IMR-90 (cell line): ENCODE measurements around the gene IRX3. TPM values are rescaled to one million over a fixed set of nuclear protein-coding genes. Genes with fewer than 3 reads are reported as not detected.

ENCODE experiments used
- ATAC-seq: fragments of 200-7000 bp; cut with Tn5 transposase; 2 replicates; pipeline ENCODE4 v1.9.1; 2020; ENCODE audit warnings: low read depth, mild to moderate bottlenecking, moderate library complexity
- Bru-seq: library from RNA; stranded (reverse); fragments of 400-500 nt; gene quantifications from one replicate; lab custom pipeline; 2021; lab: Mats Ljungman, UMichigan
- BruChase-seq, 2 experiments: library from RNA; stranded (reverse); fragments of 400-500 nt; gene quantifications; one replicate each; lab custom pipeline; 2021; lab: Mats Ljungman, UMichigan
- BruUV-seq: library from RNA; stranded (reverse); fragments of 400-500 nt; replicated peaks from 2 replicates; lab custom pipeline; 2021; lab: Mats Ljungman, UMichigan
- CTCF ChIA-PET: fragments of 300-600 bp; formaldehyde crosslinking; extraction: SDS; loops from one replicate; lab custom pipeline; 2021; ENCODE audit warnings: antibody characterized with exemption; lab: Yijun Ruan, JAX
- POLR2A ChIA-PET: fragments of 300-600 bp; sonication (Branson Sonifier 250); formaldehyde crosslinking; loops from one replicate; lab custom pipeline; 2022; ENCODE audit warnings: antibody characterized with exemption; ENCODE audit not compliant: unreplicated experiment; lab: Charles Lee
- DNase-seq: peaks from one replicate; pipeline ENCODE4 v3.0.0; 2013
- H2AFZ ChIP-seq: replicated peaks from 2 replicates; pipeline ENCODE3; 2013; ENCODE audit warnings: low read length, mild to moderate bottlenecking; ENCODE audit not compliant: poor library complexity
- H2AK5ac ChIP-seq: 2 replicates; pipeline ENCODE4 v1.6.1; 2013; ENCODE audit warnings: low read depth, low read length, inconsistent platforms
- H2AK9ac ChIP-seq: replicated peaks from 2 replicates; pipeline ENCODE3; 2013; ENCODE audit warnings: mild to moderate bottlenecking, low read depth, low read length, moderate library complexity; ENCODE audit not compliant: poor library complexity
- H2BK120ac ChIP-seq: 2 replicates; pipeline ENCODE4 v1.6.1; 2013; ENCODE audit warnings: low read depth, low read length, inconsistent platforms
- H2BK15ac ChIP-seq: 3 replicates; pipeline ENCODE4 v1.6.1; 2013; ENCODE audit warnings: low read depth, low read length, inconsistent platforms
- H2BK20ac ChIP-seq: 2 replicates; pipeline ENCODE4 v1.6.1; 2013; ENCODE audit warnings: low read depth, mild to moderate bottlenecking, inconsistent platforms, low read length, moderate library complexity
- H2BK5ac ChIP-seq: 2 replicates; pipeline ENCODE4 v1.6.1; 2013; ENCODE audit warnings: mild to moderate bottlenecking, low read depth, low read length, inconsistent platforms; ENCODE audit not compliant: poor library complexity, severe bottlenecking
- H3K14ac ChIP-seq: replicated peaks from 2 replicates; pipeline ENCODE4 v1.6.1; 2013; ENCODE audit warnings: low read depth, low read length, inconsistent platforms
- H3K18ac ChIP-seq: 2 replicates; pipeline ENCODE4 v1.6.1; 2013; ENCODE audit warnings: low read depth, low read length, control low read depth
- H3K23ac ChIP-seq: 2 replicates; pipeline ENCODE4 v1.6.1; 2013; ENCODE audit warnings: low read depth, low read length, inconsistent platforms
- H3K27ac ChIP-seq: 2 replicates; pipeline ENCODE4 v1.5.1; 2013; ENCODE audit warnings: mild to moderate bottlenecking, control low read depth, low read length; ENCODE audit not compliant: insufficient read depth
- H3K27me3 ChIP-seq: 2 replicates; pipeline ENCODE4 v1.6.1; 2013; ENCODE audit warnings: low read length; ENCODE audit not compliant: control insufficient read depth, insufficient read depth
- H3K36me3 ChIP-seq: 2 replicates; pipeline ENCODE4 v1.6.1; 2013; ENCODE audit warnings: low read length, mixed read lengths; ENCODE audit not compliant: control insufficient read depth, insufficient read depth
- H3K4ac ChIP-seq: 2 replicates; pipeline ENCODE4 v1.6.1; 2013; ENCODE audit warnings: low read depth, low read length, inconsistent platforms
- H3K4me1 ChIP-seq: 2 replicates; pipeline ENCODE4 v1.6.1; 2013; ENCODE audit warnings: low read length, mixed read lengths; ENCODE audit not compliant: control insufficient read depth, insufficient read depth
- H3K4me2 ChIP-seq: 2 replicates; pipeline ENCODE4 v1.6.1; 2013; ENCODE audit warnings: low read depth, mild to moderate bottlenecking, control low read depth, low read length, moderate library complexity
- H3K4me3 ChIP-seq: 2 replicates; pipeline ENCODE4 v1.5.1; 2013; ENCODE audit warnings: low read depth, mild to moderate bottlenecking, control low read depth, low read length, moderate library complexity; ENCODE audit not compliant: insufficient read depth
- H3K56ac ChIP-seq: 2 replicates; pipeline ENCODE4 v1.6.1; 2013; ENCODE audit warnings: low read length, inconsistent platforms; ENCODE audit not compliant: insufficient read depth; ENCODE audit errors: extremely low read depth
- H3K79me1 ChIP-seq, 2 experiments: 2 replicates each; pipeline ENCODE4 v1.6.1; 2013; ENCODE audit warnings: low read length in 2 of 2, inconsistent platforms in 1 of 2, low read depth in 1 of 2
- H3K9ac ChIP-seq: 2 replicates; pipeline ENCODE4 v1.6.1; 2013; ENCODE audit warnings: low read depth, low read length, control low read depth
- H3K9me1 ChIP-seq: 2 replicates; pipeline ENCODE4 v1.6.1; 2013; ENCODE audit warnings: low read length, inconsistent platforms; ENCODE audit not compliant: insufficient read depth
- H3K9me3 ChIP-seq: 2 replicates; pipeline ENCODE4 v1.6.1; 2013; ENCODE audit warnings: low read length; ENCODE audit not compliant: control insufficient read depth, insufficient read depth
- H4K20me1 ChIP-seq: 2 replicates; pipeline ENCODE4 v1.6.1; 2013; ENCODE audit warnings: low read length, inconsistent platforms; ENCODE audit not compliant: insufficient read depth
- H4K5ac ChIP-seq: 2 replicates; pipeline ENCODE4 v1.6.1; 2013; ENCODE audit warnings: mild to moderate bottlenecking, low read depth, low read length, control low read depth
- H4K8ac ChIP-seq, 2 experiments: 2 replicates each; pipeline ENCODE4 v1.6.1; 2013; ENCODE audit warnings: low read depth in 2 of 2, low read length in 2 of 2, control low read depth in 1 of 2, inconsistent platforms in 1 of 2
- H4K91ac ChIP-seq: 2 replicates; pipeline ENCODE4 v1.6.1; 2013; ENCODE audit warnings: low read depth, low read length, inconsistent platforms; ENCODE audit not compliant: insufficient read depth
- BHLHE40 ChIP-seq: fragments of 150-350 bp; IDR thresholded peaks from 2 replicates; pipeline ENCODE4 v1.6.1; 2016; ENCODE audit warnings: mild to moderate bottlenecking, low read depth, low read length
- CEBPB ChIP-seq: IDR thresholded peaks from 2 replicates; pipeline ENCODE4 v1.6.1; 2012; ENCODE audit warnings: low read depth, low read length, improper control_type of control experiment
- MAZ ChIP-seq: IDR thresholded peaks from 2 replicates; pipeline ENCODE4 v1.6.1; 2012; ENCODE audit warnings: low read depth, mild to moderate bottlenecking, low read length, improper control_type of control experiment, moderate library complexity, borderline replicate concordance
- NFE2L2 ChIP-seq: fragments of 150-350 bp; IDR thresholded peaks from 2 replicates; pipeline ENCODE4 v1.6.1; 2016; ENCODE audit warnings: low read depth, mild to moderate bottlenecking, low read length
- POLR2A ChIP-seq: IDR thresholded peaks from 2 replicates; pipeline ENCODE4 v1.6.1; 2012; ENCODE audit warnings: mild to moderate bottlenecking, low read depth, low read length
- RFX5 ChIP-seq: IDR thresholded peaks from 2 replicates; pipeline ENCODE4 v1.8.0; 2012; ENCODE audit warnings: low read depth, mild to moderate bottlenecking, low read length, moderate library complexity
- SMC3 ChIP-seq: fragments of 150-350 bp; IDR thresholded peaks from 2 replicates; pipeline ENCODE4 v1.6.1; 2016; ENCODE audit warnings: low read depth, mild to moderate bottlenecking, antibody characterized with exemption, low read length, moderate library complexity
- WGBS, 2 experiments: methylation state at CpG; one replicate each; pipeline versions ENCODE4 v1.1.5 to v1.1.7; 2013; ENCODE audit warnings: missing lambda C conversion rate in 2 of 2; ENCODE audit not compliant: insufficient read length in 1 of 2; ENCODE audit errors: extremely low coverage in 2 of 2; 5-methylcytosine and 5-hydroxymethylcytosine counted together
- dilution Hi-C: fragments of 300-500 bp; cut with HindIII; formaldehyde crosslinking; loops from one replicate; pipeline ENCODE4 v1.14.3; 2018; ENCODE audit warnings: low sequenced_read_pairs; ENCODE audit not compliant: unreplicated experiment
- in situ Hi-C: fragments of 300-500 bp; cut with MboI; formaldehyde crosslinking; loops from 3 replicates; pipeline ENCODE4 v1.14.3; 2019; ENCODE audit warnings: low sequenced_read_pairs, inconsistent platforms, mixed read lengths
- intact Hi-C: fragments of 100-400 bp; cut with micrococcal nuclease; formaldehyde crosslinking; loops from 2 replicates; pipeline ENCODE4 v1.10.0; 2022
- long read RNA-seq: library from polyadenylated mRNA; unstranded; transcript quantifications from one replicate; pipeline ENCODE4 v2.0.0, GENCODE V29; 2021; ENCODE audit not compliant: unreplicated experiment
- polyA plus RNA-seq, 3 experiments: library from polyadenylated mRNA; depleted of rRNA; stranded (reverse); fragments of >200 nt; gene quantifications; 2 replicates each; pipeline ENCODE4 v1.2.3, GENCODE V29; 2012; ENCODE audit warnings: low replicate concordance in 1 of 3
- total RNA-seq: library from RNA; depleted of rRNA; stranded (reverse); fragments of >200 nt; gene quantifications from 2 replicates; pipeline ENCODE4 v1.2.3, GENCODE V29; 2012; rRNA removed
- TF ChIP-seq, protein P1 (sequence below): fragments of 150-350 bp; IDR thresholded peaks from 2 replicates; pipeline ENCODE4 v1.6.1; 2017; ENCODE audit warnings: mild to moderate bottlenecking, antibody characterized with exemption, low read length, low read depth

IRX3 gene
- not detected in 2 replicates for total RNA-seq
- polyA plus RNA-seq (2012; rRNA removed) = not detected in 2 replicates
- not detected in 2 replicates for polyA plus RNA-seq (2012; cell fraction: cytosol; rRNA removed)
- polyA plus RNA-seq (2012; cell fraction: nucleus; rRNA removed; ENCODE audit: low replicate concordance) = 0.05 TPM in 1 of 2 replicates, not detected in the other
- percentile 19 among the genes with signal in this experiment for Bru-seq, nascent RNA
- BruChase-seq, experiment 1, labeled RNA remaining after a 6-hour chase = percentile 18 among the genes with signal in this experiment
- percentile 10 among the genes with signal in this experiment for BruChase-seq, experiment 2, labeled RNA remaining after a 2-hour chase
- long read RNA-seq = 0 reads

DNA sequence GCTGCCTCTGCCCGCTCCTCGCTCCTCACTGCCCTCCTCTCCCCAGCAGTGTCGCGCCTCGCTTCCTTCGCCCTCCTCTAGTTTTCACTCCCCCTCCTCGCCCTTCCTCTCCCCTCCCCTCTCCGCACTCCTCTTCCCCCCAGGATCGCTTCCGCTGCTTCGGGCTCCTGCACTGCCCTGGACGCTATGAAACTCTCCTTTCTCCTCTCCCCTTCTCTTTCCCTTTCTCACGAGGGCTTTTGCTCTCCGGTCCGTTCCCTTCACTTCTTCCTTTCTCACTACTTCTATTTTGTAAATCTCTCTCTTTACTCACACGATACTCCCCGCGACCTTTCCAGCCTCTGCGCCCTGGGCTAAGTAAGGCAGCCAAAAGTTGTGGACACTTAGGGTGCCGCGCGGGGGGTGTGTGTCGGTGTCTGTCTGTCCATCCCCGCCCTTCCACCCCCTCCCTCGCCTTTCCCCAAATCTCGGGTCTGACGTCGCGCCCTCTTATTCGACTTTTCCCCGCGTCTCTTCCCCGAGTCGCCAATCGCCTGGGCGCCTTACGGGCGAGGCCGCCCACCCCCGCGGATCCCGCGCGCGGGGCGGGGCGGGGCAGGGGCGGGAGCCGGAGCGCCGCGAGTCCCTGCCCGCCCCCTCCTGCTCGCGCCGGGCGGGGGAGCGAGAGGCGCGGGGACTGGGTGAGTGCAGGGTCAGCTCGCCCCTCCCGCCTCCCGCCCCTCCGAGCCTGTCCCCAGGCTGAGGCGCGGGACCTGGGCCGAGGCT, at the start of gene IRX3:
Gene IRX3, minus strand, starts transcription at position 422 of the 765 bp plus-strand sequence. CDS start 737 bp downstream, outside the sequence.
- Histone ChIP-seq H3K14ac (no peak within 1 kb of the TSS), H3K23ac (0 out of 2 replicates have a peak within 1 kb of the TSS, but pooled peaks have one; percentile 35), H4K8ac (no peak within 1 kb of the TSS), H2BK5ac (no peak within 1 kb of the TSS), H3K9me3 (peaks cover 19% of the 10 kb centered on the region), H2BK20ac (no peak within 1 kb of the TSS), H4K5ac (no peak within 1 kb of the TSS), H3K36me3 (no peaks in the 10 kb centered on the region), H2AK9ac (peak within 1 kb of the TSS; percentile 31), H3K4me1 (peaks cover 4% of the 10 kb centered on the region; the same call in 1 of the 2 replicates), H3K9ac (no peak within 1 kb of the TSS), H2BK120ac (no peak within 1 kb of the TSS), H3K9me1 (no peaks in the 10 kb centered on the region), H2BK15ac (no peak within 1 kb of the TSS), H3K4me2 (peak within 1 kb of the TSS; percentile 97), H3K79me1 (no peaks in the 10 kb centered on the region), H2AFZ (peak within 1 kb of the TSS; percentile 83), H4K91ac (no peak within 1 kb of the TSS), H2AK5ac (no peak within 1 kb of the TSS), H3K27me3 (peaks cover 97% of the 10 kb centered on the region), H3K56ac (no peak within 1 kb of the TSS), H3K18ac (no peak within 1 kb of the TSS), H3K27ac (no peak within 1 kb of the TSS; the same call in 1 of the 2 replicates), H4K20me1 (no peaks in the 10 kb centered on the region), H3K4me3 (peak within 1 kb of the TSS; percentile 71), H3K4ac (no peak within 1 kb of the TSS)
- BruUV-seq = no TSS peak
- ChIA-PET POLR2A (interaction anchor here (0.6 kb wide), 1 partner anchor 31 kb away, joined by 3 read pairs; no protein-coding TSS in a partner anchor), CTCF (interaction anchor here (1.9 kb wide), 1 partner anchor 11 kb away, joined by 4 read pairs; no protein-coding TSS in a partner anchor)
- 2% methylated on average over 11 of the region's 67 CpGs; no CpG with 5 or more reads in 1 of the 2 experiments for WGBS, 2 experiments
- TF ChIP-seq SMC3 (no peak), POLR2A (no peak), MAZ (no peak), NFE2L2 (no peak), RFX5 (no peak), CEBPB (no peak), BHLHE40 (no peak)
- TF ChIP-seq, protein P1, sequence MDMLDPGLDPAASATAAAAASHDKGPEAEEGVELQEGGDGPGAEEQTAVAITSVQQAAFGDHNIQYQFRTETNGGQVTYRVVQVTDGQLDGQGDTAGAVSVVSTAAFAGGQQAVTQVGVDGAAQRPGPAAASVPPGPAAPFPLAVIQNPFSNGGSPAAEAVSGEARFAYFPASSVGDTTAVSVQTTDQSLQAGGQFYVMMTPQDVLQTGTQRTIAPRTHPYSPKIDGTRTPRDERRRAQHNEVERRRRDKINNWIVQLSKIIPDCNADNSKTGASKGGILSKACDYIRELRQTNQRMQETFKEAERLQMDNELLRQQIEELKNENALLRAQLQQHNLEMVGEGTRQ = no peak
- in situ Hi-C loops (loop anchor here (10.0 to 25.0 kb wide), 3 partner anchors 524 to 732 kb away; partner anchors contain the start of gene IRX5), dilution Hi-C loops (no loop called here), intact Hi-C loops (loop anchor here (10.0 kb wide), 3 partner anchors 342 to 648 kb away; partner anchors contain the start of gene IRX5)
- ATAC-seq (peak; percentile 58), DNase-seq (peak; percentile 4)
